Measurements from ENCODE around the gene RABEP1. TPM values are rescaled to one million over a fixed set of nuclear protein-coding genes. Genes with fewer than 3 reads are reported as not detected.
A peak's percentile ranks its signal among the peaks of the same experiment; 100 is the strongest.
"Not testable (repeated sequence)": the region's sequence is repeated elsewhere in the genome, so short reads cannot be mapped to it uniquely, and the experiment has no call there.

The RABEP1 gene
- 17.8 TPM for polyA plus RNA-seq (2012; ENCODE audit: insufficient read depth, insufficient read length, low read depth)

GRCh38 chr17:5281814-5282641, at the start of gene RABEP1:
Gene RABEP1, plus strand, starts transcription at chr17:5282284. Its CDS starts 203 bp downstream, at chr17:5282487.
- Histone ChIP-seq H3K4me1 (no peaks in the 10 kb centered on the region), H3K36me3 (no peaks in the 10 kb centered on the region), H3K4me3 (ENCODE audit: low read depth, low read length) (peak within 1 kb of the TSS; percentile 70), H3K27me3 (no peaks in the 10 kb centered on the region), H3K9me3 (no peaks in the 10 kb centered on the region)
- peak; percentile 89 for DNase-seq
- TF ChIP-seq CTCF (IDR thresholded peaks at IDR 0.05; ENCODE audit: low read depth, low read length): no peak

GRCh38 chr17:5233492-5233891, 48.6 kb upstream of the RABEP1 start:
- H3K36me3 ChIP-seq: not testable (repeated sequence)

GRCh38 chr17:5234645-5235576, 47.2 kb upstream of the RABEP1 start, which contains the start of gene SCIMP:
Gene SCIMP, minus strand, starts transcription at chr17:5234860. Its CDS starts 105 bp downstream, at chr17:5234755.
- DNase-seq: no peak
- no peaks in the 10 kb centered on the region for H3K4me1 ChIP-seq
- H3K9me3 ChIP-seq: no peaks in the 10 kb centered on the region
- TF ChIP-seq CTCF (IDR thresholded peaks at IDR 0.05; ENCODE audit: low read depth, low read length): no peak
- H3K27me3 ChIP-seq: no peaks in the 10 kb centered on the region
- H3K4me3 ChIP-seq (ENCODE audit: low read depth, low read length): no peak within 1 kb of the TSS
- H3K36me3 ChIP-seq: no peaks in the 10 kb centered on the region

More at GRCh38 chr17:5233492-5233891, 48.6 kb upstream of the RABEP1 start:
- not testable (repeated sequence) for H3K4me1 ChIP-seq; DNase-seq; H3K9me3 ChIP-seq; H3K4me3 ChIP-seq (ENCODE audit: low read depth, low read length); H3K27me3 ChIP-seq

GRCh38 chr17:5236938-5237540, 45.0 kb upstream of the RABEP1 start:
- no peaks in the 10 kb centered on the region for H3K4me1 ChIP-seq
- H3K9me3 ChIP-seq: no peaks in the 10 kb centered on the region
- no peaks in the 10 kb centered on the region for H3K36me3 ChIP-seq
- no peaks in the 10 kb centered on the region for H3K27me3 ChIP-seq
- no peak for TF ChIP-seq CTCF (IDR thresholded peaks at IDR 0.05; ENCODE audit: low read depth, low read length)
- DNase-seq: no peak
- no peak overlapping the region for H3K4me3 ChIP-seq (ENCODE audit: low read depth, low read length)

- Histone ChIP-seq H3K4me3 (ENCODE audit: low read depth, low read length) (no peak overlapping the region), H3K27me3 (no peaks in the 10 kb centered on the region), H3K9me3 (no peaks in the 10 kb centered on the region), H3K36me3 (no peaks in the 10 kb centered on the region), H3K4me1 (no peaks in the 10 kb centered on the region)
- DNase-seq: peak; percentile 48
- peak; percentile 68 for TF ChIP-seq CTCF (IDR thresholded peaks at IDR 0.05; ENCODE audit: low read depth, low read length)
Measured at GRCh38 chr17:5237541-5238016, 44.5 kb upstream of the RABEP1 start.

GRCh38 chr17:5238333-5238732, 43.8 kb upstream of the RABEP1 start:
- no peak for DNase-seq
- no peaks in the 10 kb centered on the region for H3K27me3 ChIP-seq
- no peaks in the 10 kb centered on the region for H3K9me3 ChIP-seq
- no peak overlapping the region for H3K4me3 ChIP-seq (ENCODE audit: low read depth, low read length)
- no peak for TF ChIP-seq CTCF (IDR thresholded peaks at IDR 0.05; ENCODE audit: low read depth, low read length)
- H3K36me3 ChIP-seq: no peaks in the 10 kb centered on the region
- H3K4me1 ChIP-seq: no peaks in the 10 kb centered on the region

- H3K4me1 ChIP-seq; H3K9me3 ChIP-seq; H3K4me3 ChIP-seq (ENCODE audit: low read depth, low read length); H3K27me3 ChIP-seq; DNase-seq; H3K36me3 ChIP-seq: not testable (repeated sequence)
Measured at GRCh38 chr17:5239769-5240168, 42.3 kb upstream of the RABEP1 start.
